Testis (tissue), 3 donors: Measurements from ENCODE around the gene SPOCD1. TPM values are rescaled to one million over a fixed set of nuclear protein-coding genes. Genes with fewer than 3 reads are reported as not detected.

ENCODE experiments used
- DNase-seq: peaks from one replicate; pipeline ENCODE4 v3.0.0-alpha.2; 2019
- H3K27ac ChIP-seq, 2 donors: fragments of 200-600 bp; sonication (generic); one replicate each; pipeline ENCODE4 v1.5.1; 2019
- H3K27me3 ChIP-seq: fragments of 200-600 bp; sonication (generic); one replicate; pipeline ENCODE4 v1.5.1; 2019
- H3K36me3 ChIP-seq: fragments of 200-600 bp; sonication (generic); one replicate; pipeline ENCODE4 v1.5.1; 2017; ENCODE audit warnings: low read depth; ENCODE audit errors: missing control alignments
- H3K4me1 ChIP-seq: fragments of 200-600 bp; sonication (generic); one replicate; pipeline ENCODE4 v1.5.1; 2019
- H3K4me3 ChIP-seq, 2 donors: fragments of 200-600 bp; sonication (generic); one replicate each; pipeline ENCODE4 v1.5.1; 2017 to 2019
- H3K9me3 ChIP-seq: fragments of 200-600 bp; sonication (generic); one replicate; pipeline ENCODE4 v1.5.1; 2017
- POLR2A ChIP-seq: fragments of 450-650 bp; IDR thresholded peaks from one replicate; pipeline ENCODE4 v1.6.1; 2017; ENCODE audit warnings: antibody characterized with exemption, mild to moderate bottlenecking, moderate library complexity
- WGBS, 2 donors: methylation state at CpG; one replicate each; pipeline ENCODE4 v1.1.5; 2018; 5-methylcytosine and 5-hydroxymethylcytosine counted together
- intact Hi-C: fragments of 100-400 bp; cut with DNase I; formaldehyde crosslinking; loops from one replicate; pipeline ENCODE4 v1.15.1; 2023; ENCODE audit warnings: low total_unique reads
- polyA plus RNA-seq: library from polyadenylated mRNA; stranded (reverse); fragments of 350-450 nt; fragmentation: Illumina TruSeq; extraction: RNeasy Lipid Tissue Mini Kit (QIAGEN cat#74804); gene quantifications from one replicate; pipeline ENCODE4 v1.2.3, GENCODE V29; 2014; ENCODE audit warnings: low read depth, low replicate concordance; ENCODE audit not compliant: insufficient read depth
- total RNA-seq, 2 donors: library from RNA; depleted of rRNA; stranded (reverse); fragments of >200 nt; gene quantifications; one replicate each; pipeline ENCODE4 v1.2.3, GENCODE V29; 2016
- TF ChIP-seq, protein P1 (sequence below), 3 experiments: fragments of 450-650 bp in 2 of 3; fragments of 200-600 bp in 1 of 3; sonication (generic) in 1 of 3; IDR thresholded peaks; one replicate each; pipeline ENCODE4 v1.5.1; 2016 to 2019; ENCODE audit warnings: antibody characterized with exemption in 3 of 3, mild to moderate bottlenecking in 2 of 3, moderate library complexity in 1 of 3

The SPOCD1 gene
- total and polyA plus RNA-seq, 3 donors from 2014 or later: 22.0 to 36.0 (median 32.0) TPM

DNA sequence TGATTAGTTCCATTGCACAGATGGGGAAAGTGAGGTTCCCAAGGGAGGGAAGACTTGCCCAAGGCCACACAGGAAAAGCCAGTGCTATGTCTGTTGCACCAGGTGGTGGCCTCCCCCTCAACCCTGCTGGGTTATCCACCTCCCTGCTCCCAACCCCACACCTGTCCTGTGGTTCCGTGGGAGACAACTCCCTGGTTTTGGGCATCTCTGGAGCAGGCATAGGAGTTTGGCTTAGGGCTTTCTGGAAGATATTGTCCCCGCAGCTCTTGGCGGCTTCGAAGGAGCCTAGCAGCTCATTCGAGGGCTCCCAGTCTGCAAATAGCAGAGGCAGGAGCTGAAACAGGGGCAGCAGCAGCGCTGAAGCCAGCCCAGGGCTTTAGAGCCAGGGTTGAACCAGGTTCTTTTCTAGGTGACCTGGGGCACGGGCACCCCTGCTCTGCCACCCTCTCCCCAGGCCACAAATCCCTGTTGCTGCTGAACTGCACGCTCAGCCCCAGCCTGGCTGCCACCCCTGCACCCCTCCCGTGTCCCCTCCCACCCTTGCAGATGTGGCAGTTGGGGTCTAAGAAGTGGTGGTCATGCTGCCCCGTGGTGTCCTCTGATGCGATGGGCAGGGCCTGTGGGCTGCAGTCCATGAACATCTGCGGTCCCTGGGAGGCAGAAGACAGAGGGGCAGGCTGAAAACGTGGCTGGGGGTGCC is 22.1 kb downstream of the SPOCD1 start:
- Histone ChIP-seq H3K36me3 (no peaks in the 10 kb centered on the region), H3K4me1 (no peaks in the 10 kb centered on the region), H3K27me3 (no peaks in the 10 kb centered on the region), H3K9me3 (no peaks in the 10 kb centered on the region), H3K27ac (no peak overlapping the region), H3K4me3 (no peak overlapping the region)
- no peak for DNase-seq
- TF ChIP-seq, protein P1, sequence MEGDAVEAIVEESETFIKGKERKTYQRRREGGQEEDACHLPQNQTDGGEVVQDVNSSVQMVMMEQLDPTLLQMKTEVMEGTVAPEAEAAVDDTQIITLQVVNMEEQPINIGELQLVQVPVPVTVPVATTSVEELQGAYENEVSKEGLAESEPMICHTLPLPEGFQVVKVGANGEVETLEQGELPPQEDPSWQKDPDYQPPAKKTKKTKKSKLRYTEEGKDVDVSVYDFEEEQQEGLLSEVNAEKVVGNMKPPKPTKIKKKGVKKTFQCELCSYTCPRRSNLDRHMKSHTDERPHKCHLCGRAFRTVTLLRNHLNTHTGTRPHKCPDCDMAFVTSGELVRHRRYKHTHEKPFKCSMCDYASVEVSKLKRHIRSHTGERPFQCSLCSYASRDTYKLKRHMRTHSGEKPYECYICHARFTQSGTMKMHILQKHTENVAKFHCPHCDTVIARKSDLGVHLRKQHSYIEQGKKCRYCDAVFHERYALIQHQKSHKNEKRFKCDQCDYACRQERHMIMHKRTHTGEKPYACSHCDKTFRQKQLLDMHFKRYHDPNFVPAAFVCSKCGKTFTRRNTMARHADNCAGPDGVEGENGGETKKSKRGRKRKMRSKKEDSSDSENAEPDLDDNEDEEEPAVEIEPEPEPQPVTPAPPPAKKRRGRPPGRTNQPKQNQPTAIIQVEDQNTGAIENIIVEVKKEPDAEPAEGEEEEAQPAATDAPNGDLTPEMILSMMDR (IDR thresholded peaks at IDR 0.05): no peak
- TF ChIP-seq POLR2A: no peak
- 86 to 87% methylated on average over 11 to 13 of the region's 13 CpGs for WGBS, 2 donors
- intact Hi-C loops: no loop called here

DNA sequence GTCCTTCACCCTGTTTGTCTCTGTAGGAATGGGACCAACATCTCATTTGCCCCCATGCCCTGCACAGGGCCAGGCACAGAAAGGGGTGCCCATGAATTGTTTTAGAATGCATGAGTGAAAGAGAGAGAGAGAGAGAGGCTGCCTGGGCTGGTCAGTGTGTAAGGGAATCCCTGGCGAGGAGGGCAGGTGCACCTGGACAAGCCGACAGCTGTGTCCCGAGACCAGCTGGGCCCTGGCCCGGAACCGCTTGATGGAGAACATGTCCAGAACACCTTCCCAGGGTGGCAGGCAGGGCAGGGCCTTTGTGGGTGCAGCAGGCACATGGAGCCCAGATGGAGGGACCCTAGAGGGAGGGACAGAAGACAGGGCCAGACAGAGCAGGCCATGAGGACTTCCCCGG is 22.7 kb downstream of the SPOCD1 start:
- no peaks in the 10 kb centered on the region for H3K27me3 ChIP-seq
- TF ChIP-seq, protein P1 (IDR thresholded peaks at IDR 0.05): no peak
- no peak for TF ChIP-seq POLR2A
- no peak overlapping the region for H3K4me3 ChIP-seq
- H3K4me1 ChIP-seq: no peaks in the 10 kb centered on the region
- no peaks in the 10 kb centered on the region for H3K36me3 ChIP-seq
- 94% methylated on average over 6 of the region's 6 CpGs for WGBS, 2 donors
- intact Hi-C loops: no loop called here
- no peak overlapping the region for H3K27ac ChIP-seq
- DNase-seq: no peak
- H3K9me3 ChIP-seq: no peaks in the 10 kb centered on the region

DNA sequence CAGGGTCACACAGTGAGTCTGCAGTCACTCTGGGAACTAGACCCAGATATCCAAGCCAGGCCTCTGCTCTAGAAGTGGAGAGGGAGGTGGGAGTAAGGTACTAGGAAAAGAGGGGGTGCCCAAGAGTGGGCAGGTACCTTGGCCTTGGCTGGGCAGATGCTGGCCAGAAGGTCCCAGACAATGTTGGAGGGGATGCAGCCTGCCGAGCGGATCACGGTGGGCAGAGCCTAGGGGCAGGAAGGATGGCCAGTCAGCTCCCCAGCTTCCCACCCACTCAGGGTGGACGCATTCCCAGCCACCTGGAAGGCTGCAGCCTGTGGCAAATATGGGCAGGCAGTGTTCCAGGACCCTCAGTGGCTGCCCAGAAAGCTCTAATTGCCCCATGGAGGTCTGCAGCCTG is 23.3 kb downstream of the SPOCD1 start:
- TF ChIP-seq, protein P1 (IDR thresholded peaks at IDR 0.05): no peak
- TF ChIP-seq POLR2A: no peak
- H3K9me3 ChIP-seq: no peaks in the 10 kb centered on the region
- H3K27me3 ChIP-seq: no peaks in the 10 kb centered on the region
- H3K4me3 ChIP-seq: no peak overlapping the region
- H3K27ac ChIP-seq: no peak overlapping the region
- H3K4me1 ChIP-seq: no peaks in the 10 kb centered on the region
- no peaks in the 10 kb centered on the region for H3K36me3 ChIP-seq
- 82 to 88% methylated on average over 4 of the region's 4 CpGs for WGBS, 2 donors
- intact Hi-C loops: no loop called here
- DNase-seq: no peak

DNA sequence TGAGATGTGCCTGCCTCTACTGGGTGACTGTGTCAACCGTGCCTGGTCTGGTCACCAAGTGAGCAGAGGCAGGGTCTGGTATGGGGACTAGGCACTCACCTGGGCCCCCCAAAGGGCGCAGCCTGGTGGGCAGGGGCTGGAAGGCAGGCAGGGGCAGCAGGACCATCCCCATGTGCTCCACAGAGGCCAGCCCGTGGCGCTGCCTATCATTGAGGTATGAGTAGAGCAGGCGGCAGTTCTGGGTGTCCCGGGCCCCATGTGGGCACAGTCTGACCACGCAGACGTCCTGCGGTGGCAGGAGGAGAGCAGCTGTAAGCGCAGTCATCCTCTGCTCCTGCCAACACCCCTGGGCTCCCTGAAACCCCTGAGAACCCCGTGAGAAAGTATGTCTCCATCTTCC is 23.7 kb downstream of the SPOCD1 start:
- Histone ChIP-seq H3K4me3 (no peak overlapping the region), H3K9me3 (no peaks in the 10 kb centered on the region), H3K36me3 (no peaks in the 10 kb centered on the region), H3K27ac (no peak overlapping the region), H3K27me3 (no peaks in the 10 kb centered on the region), H3K4me1 (no peaks in the 10 kb centered on the region)
- 91% methylated on average over 11 of the region's 11 CpGs; no CpG with 5 or more reads in 1 of the 2 donors for WGBS, 2 donors
- intact Hi-C loops: no loop called here
- DNase-seq: no peak
- TF ChIP-seq, protein P1 (IDR thresholded peaks at IDR 0.05): no peak
- no peak for TF ChIP-seq POLR2A
